Endothelial cell of umbilical vein (primary cell): ENCODE data around the gene PPP3CA.

Experiments
- CTCF ChIP-seq, 2 donors: IDR thresholded peaks; 1 replicate in 1 of 2; 2 replicates in 1 of 2; pipeline ENCODE4 v1.5.1; 2011; ENCODE audit warnings: low read length in 2 of 2, mild to moderate bottlenecking in 2 of 2, moderate library complexity in 2 of 2, control low read depth in 1 of 2, inconsistent platforms in 1 of 2, low read depth in 1 of 2; ENCODE audit not compliant: insufficient read depth in 1 of 2; ENCODE audit errors: extremely low read depth in 1 of 2
- EZH2 ChIP-seq: IDR thresholded peaks from 2 replicates; pipeline ENCODE4 v1.6.1; 2012; ENCODE audit warnings: borderline replicate concordance, low read depth, mild to moderate bottlenecking, moderate library complexity, low read length, inconsistent platforms; ENCODE audit not compliant: severe bottlenecking
- POLR2A ChIP-seq: IDR thresholded peaks from 2 replicates; pipeline ENCODE4 v1.6.1; 2012; ENCODE audit warnings: low read depth, mild to moderate bottlenecking, control low read depth, low read length
- POLR2AphosphoS5 ChIP-seq: IDR thresholded peaks from 2 replicates; pipeline ENCODE4 v1.6.1; 2012; ENCODE audit warnings: low read depth, mild to moderate bottlenecking, control low read depth, low read length, moderate library complexity; ENCODE audit not compliant: insufficient read depth

- TF ChIP-seq CTCF (IDR thresholded peaks at IDR 0.05; ENCODE audit: extremely low read depth in 1 of 2, insufficient read depth in 1 of 2, low read depth in 1 of 2, low read length in 2 of 2) = no peak
- TF ChIP-seq POLR2AphosphoS5 = no peak
- no peak for TF ChIP-seq POLR2A
- TF ChIP-seq EZH2 = no peak
Measured at GRCh38 chr4:101229116-101229515, 118.2 kb downstream of the PPP3CA start.
